H7 (cell line): Measurements from ENCODE around the gene IL2RG. TPM values are rescaled to one million over a fixed set of nuclear protein-coding genes. Genes with fewer than 3 reads are reported as not detected.

Experiments used
- DNase-seq: peaks from one replicate; pipeline ENCODE4 v3.0.0; 2012
- H3K27me3 ChIP-seq: 2 replicates; pipeline ENCODE4 v1.6.0; 2011; ENCODE audit warnings: mild to moderate bottlenecking, low read length; ENCODE audit not compliant: control insufficient read depth, insufficient read depth
- H3K36me3 ChIP-seq: replicated peaks from 2 replicates; pipeline ENCODE4 v1.5.1; 2011; ENCODE audit warnings: low read length; ENCODE audit not compliant: control insufficient read depth, insufficient read depth
- H3K4me3 ChIP-seq: 2 replicates; pipeline ENCODE4 v1.5.1; 2011; ENCODE audit warnings: low read depth, mild to moderate bottlenecking, control low read depth, low read length, moderate library complexity; ENCODE audit not compliant: insufficient read depth
- total RNA-seq: library from RNA; depleted of rRNA; stranded (reverse); fragments of >200 nt; shearing (Covaris generic); gene quantifications from 2 replicates; pipeline ENCODE4 v1.2.3, GENCODE V29; 2014

Gene IL2RG
- total RNA-seq, 1 experiment from 2014 or later: not detected

DNA sequence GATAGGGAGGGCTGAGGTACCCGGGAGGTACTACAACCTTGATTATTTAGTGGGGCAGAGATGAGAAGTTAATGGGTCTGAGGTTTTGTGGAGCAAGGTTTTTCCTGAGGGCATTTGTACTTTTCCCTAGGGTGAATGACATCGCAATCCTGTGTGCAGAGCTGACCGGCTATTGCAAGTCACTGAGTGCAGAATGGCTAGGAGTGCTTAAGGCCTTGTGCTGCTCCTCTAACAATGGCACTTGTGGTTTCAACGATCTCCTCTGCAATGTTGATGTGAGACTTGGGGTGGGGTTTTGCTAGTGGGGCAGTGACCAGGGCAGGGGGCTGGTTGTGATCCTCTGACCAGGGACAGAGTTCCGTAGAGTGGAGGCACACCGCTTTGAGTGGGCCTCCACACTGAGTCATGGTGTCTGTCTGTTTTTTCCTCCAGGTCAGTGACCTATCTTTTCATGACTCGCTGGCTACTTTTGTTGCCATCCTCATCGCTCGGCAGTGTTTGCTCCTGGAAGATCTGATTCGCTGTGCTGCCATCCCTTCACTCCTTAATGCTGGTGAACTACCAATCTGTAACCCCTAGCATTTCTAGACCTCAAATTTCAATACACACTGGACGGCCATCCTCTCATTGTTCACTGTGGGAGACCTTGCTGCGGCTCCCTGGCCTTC, 16.9 kb upstream of the IL2RG start:
- H3K4me3 ChIP-seq: no peak overlapping the region
- H3K36me3 ChIP-seq: peaks cover 10% of the 10 kb centered on the region
- DNase-seq: no peak
- no peaks in the 10 kb centered on the region for H3K27me3 ChIP-seq

DNA sequence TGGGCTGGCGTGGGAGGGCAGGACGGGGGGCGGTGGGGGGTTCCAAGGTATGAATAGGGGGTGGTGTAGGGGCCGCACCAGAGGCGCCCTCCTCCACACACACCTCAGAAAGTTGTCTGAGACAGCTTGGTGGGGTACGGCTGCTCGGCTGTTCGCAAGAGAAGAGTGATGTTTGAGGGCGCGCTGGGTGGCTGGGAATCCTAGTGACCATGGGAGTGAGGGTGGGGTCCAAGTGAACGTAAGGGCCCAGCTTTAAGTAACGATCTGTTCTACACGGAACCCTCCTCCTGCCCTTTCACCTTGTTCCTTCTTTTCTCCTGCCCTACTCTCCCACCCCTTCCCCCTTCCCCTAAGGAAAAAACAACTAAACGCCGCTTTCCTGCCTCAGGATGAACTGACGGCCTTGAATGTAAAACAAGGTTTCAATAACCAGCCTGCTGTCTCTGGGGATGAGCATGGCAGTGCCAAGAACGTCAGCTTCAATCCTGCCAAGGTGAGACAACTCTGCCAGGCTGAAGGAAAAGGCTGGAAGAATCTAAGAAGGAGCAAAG, 7.7 kb upstream of the IL2RG start:
- H3K36me3 ChIP-seq: peaks cover 1% of the 10 kb centered on the region

DNA sequence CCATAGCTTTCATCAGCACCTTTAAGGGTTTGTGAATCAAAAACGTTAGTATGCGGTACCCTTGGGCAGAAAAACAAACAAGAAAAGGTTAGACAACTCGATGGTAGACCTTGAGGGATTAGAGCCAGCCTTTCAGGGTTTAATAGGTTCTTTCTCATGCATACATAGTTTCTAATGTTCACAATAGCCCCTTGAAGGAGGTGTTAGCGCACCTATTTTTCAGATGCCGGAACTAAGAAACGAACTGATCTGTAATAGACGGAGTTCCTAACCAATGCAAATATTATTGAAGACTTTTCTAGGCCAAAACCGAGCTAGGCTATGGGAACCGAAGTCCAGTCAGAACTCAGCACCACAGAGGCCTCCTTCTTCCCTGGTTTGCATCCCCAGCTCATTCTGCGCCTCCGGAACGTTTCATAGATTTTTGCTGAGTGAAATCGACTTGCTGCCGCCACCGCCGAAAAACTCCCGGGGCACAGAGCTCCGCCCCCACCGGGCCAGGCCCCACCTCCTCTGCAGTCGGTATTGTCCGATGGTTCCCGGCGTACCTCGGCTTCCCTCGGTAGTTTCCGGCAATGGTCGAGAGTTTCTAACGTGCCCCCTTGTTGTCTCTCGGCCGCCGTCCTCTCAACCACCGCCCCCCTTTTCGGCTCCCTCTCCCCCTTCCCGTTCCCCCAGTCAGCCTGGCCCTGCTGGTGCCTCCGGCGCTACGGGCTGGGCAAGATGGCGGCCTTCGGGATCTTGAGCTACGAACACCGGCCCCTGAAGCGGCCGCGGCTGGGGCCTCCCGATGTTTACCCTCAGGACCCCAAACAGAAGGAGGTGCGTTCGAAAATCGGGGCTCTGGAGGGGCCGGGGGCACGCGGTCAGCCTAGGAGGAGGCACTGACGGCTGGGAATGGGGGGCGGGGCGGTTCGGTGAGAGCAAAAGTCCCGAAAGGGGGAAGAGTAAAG, 6.9 kb upstream of the IL2RG start, which contains the start of gene MED12:
Gene MED12 (plus strand): TSS at position 565 of the 953 bp plus-strand sequence. CDS start 159 bp downstream, at position 724.
- Histone ChIP-seq H3K27me3 (peaks cover 2% of the 10 kb centered on the region; the same call in 1 of the 2 replicates), H3K4me3 (peak within 1 kb of the TSS; percentile 55), H3K36me3 (peaks cover 1% of the 10 kb centered on the region)
- DNase-seq: peak; percentile 92

More for the DNA sequence above, 7.7 kb upstream of the IL2RG start:
- peaks cover 2% of the 10 kb centered on the region; the same call in 1 of the 2 replicates for H3K27me3 ChIP-seq
- DNase-seq: no peak
- peak overlapping the region; percentile 55 for H3K4me3 ChIP-seq

DNA sequence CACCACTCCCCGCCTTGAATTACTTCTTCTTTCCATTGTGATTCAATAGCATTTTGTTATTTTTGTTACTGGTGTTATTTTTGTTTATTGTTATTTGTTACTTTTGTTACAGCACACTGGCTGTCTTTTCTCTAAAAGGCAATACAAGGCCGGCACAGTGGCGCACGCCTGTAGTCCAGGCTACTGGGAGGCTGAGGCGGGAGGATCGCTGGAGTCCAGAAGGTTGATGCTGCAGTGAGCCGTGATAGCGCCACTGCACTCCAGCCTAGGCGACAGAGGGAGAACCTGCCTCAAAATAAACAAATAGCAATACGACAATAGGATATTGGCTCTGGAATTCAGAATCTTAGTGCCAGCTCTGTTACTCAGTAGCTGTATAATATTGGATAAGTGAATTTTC, 6.0 kb upstream of the IL2RG start:
- DNase-seq: no peak
- peaks cover 2% of the 10 kb centered on the region; the same call in 1 of the 2 replicates for H3K27me3 ChIP-seq
- H3K36me3 ChIP-seq: peaks cover 1% of the 10 kb centered on the region
- no peak overlapping the region for H3K4me3 ChIP-seq

DNA sequence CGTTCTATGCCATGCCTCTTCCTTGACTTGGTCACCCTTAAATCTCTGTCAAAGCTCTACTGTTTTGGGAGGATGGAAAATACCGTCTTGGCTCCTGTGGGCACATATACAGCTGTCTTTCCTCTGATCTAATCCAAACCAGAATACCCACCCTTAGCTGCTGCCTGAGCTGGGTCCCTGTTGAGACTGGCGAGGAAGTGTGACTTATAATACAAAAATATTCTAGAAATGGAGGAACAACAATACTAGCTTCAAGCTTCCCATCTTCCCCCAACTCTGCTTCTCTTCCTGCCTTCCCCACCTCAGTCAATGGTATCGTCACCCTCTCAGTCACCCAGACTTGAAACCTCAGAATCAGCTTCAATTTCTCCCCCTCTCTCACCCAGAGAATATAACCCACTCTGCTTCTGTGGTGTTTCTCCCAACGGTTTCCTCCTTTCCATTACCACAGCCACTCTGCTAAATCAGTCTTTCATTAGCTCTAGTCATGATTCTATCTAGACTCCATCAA, 599 bp upstream of the IL2RG start:
- Histone ChIP-seq H3K4me3 (no peak overlapping the region), H3K27me3 (peaks cover 6% of the 10 kb centered on the region), H3K36me3 (no peaks in the 10 kb centered on the region)
- no peak for DNase-seq

DNA sequence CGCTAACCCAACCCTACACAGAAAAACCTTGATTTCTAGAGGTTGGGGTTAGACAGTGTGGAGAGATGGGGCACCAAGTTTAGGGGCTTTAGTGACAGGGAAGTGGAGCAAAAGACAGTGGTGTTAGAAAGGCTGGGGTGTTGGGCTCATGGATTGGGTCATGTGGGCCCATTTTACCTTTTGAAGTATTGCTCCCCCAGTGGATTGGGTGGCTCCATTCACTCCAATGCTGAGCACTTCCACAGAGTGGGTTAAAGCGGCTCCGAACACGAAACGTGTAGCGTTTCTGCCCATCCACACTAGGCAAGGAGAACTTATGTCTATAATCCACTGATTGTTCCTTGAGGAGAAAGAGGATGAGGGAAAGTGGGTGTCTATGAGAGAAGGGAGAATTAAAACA, 2.3 kb downstream of the IL2RG start:
- H3K4me3 ChIP-seq: no peak overlapping the region
- peaks cover 6% of the 10 kb centered on the region for H3K27me3 ChIP-seq
- no peak for DNase-seq
- no peaks in the 10 kb centered on the region for H3K36me3 ChIP-seq

DNA sequence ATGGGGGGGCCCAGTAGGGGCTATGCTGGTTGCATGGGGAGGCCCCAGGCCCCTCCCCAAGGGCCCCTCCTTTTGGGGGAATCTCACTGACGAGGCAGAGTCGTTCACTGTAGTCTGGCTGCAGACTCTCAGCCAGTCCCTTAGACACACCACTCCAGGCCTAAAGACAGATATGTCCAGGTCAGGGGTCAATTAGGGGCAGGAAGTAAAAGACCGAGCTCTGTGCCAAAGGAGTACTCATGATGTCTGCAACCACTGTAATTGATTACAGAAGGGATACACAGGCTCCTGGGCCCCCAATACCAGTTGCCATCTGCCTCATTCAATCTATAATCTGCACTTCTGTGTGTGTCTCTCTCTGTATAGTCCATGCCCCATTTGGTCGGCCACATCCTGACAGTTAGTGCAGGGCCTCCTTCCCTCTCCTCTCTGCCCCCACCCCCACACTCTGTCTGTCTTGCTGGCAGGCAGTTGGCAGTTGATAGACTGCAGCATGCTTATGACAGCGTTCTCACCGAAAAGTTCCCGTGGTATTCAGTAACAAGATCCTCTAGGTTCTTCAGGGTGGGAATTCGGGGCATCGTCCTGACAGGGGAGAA, 3.5 kb downstream of the IL2RG start:
- H3K27me3 ChIP-seq: peaks cover 6% of the 10 kb centered on the region
- no peak for DNase-seq
- H3K36me3 ChIP-seq: no peaks in the 10 kb centered on the region
- no peak overlapping the region for H3K4me3 ChIP-seq

DNA sequence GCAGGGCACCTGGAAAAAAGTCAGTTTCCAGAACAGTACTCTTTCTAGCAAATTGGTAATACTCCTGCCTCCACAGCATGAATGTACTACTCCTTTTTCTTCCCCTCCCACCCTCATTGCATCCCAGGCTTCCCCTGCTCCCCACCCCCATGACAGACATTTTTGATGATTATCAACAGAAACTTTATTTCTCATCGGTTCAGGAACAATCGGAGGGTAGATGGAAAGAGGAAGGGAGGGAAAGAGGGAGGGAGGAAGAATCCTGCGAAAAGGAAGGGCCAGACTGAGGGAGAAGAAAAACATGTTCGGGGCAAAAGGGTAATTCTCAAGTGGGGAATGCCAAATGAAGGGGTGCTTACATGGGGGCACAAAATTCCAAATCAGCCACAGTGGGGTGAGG, 4.1 kb downstream of the IL2RG start:
- no peak for DNase-seq
- Histone ChIP-seq H3K36me3 (no peaks in the 10 kb centered on the region), H3K27me3 (peaks cover 6% of the 10 kb centered on the region), H3K4me3 (no peak overlapping the region)

DNA sequence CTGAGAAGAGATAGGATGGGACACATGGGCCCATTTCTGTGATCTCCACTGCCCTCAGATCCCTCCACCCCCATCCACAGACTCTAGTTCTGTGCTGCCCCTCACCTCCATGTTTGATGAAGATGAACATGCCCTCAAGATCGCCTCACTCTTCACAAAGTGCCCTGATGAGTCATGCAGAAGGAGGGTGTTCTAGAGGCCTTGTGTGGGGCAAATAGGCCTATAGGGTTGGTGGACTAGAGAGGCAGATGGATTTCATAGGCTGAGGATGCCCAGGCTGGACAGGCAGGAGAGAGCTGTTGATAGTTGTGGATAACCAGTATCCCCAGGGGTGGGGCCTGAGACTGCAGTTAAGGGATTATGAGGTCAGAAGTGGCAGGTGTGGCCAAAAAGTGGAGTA, 5.0 kb downstream of the IL2RG start, which contains the start of gene CXorf65:
Gene CXorf65 (minus strand): TSS at position 314 of the 400 bp plus-strand sequence. CDS start 184 bp downstream, at position 130.
- H3K36me3 ChIP-seq: no peaks in the 10 kb centered on the region; the same call in 1 of the 2 replicates
- no peak for DNase-seq
- peaks cover 2% of the 10 kb centered on the region for H3K27me3 ChIP-seq
- H3K4me3 ChIP-seq: no peak within 1 kb of the TSS

DNA sequence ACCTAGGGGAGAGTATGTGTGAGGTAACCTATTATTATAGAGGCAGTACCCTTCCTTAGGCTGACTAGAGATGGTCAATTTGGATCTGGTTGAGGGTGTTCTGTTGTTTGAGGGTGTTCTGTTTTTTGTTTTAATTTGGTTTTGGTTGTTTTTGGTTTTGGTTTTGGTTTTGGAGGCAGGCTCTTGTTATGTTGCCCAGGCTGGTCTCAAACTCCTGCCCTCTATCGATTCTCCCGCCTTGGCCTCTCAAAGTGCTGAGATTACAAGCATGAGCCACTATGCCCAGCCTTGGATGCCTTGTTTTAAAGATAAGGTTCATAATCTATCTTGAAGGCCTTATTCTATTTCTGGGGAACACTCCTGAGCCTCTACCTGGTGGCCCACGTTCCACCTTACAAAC, 5.7 kb downstream of the IL2RG start:
- Histone ChIP-seq H3K4me3 (no peak overlapping the region), H3K36me3 (no peaks in the 10 kb centered on the region; the same call in 1 of the 2 replicates), H3K27me3 (no peaks in the 10 kb centered on the region; the same call in 1 of the 2 replicates)
- DNase-seq: no peak

DNA sequence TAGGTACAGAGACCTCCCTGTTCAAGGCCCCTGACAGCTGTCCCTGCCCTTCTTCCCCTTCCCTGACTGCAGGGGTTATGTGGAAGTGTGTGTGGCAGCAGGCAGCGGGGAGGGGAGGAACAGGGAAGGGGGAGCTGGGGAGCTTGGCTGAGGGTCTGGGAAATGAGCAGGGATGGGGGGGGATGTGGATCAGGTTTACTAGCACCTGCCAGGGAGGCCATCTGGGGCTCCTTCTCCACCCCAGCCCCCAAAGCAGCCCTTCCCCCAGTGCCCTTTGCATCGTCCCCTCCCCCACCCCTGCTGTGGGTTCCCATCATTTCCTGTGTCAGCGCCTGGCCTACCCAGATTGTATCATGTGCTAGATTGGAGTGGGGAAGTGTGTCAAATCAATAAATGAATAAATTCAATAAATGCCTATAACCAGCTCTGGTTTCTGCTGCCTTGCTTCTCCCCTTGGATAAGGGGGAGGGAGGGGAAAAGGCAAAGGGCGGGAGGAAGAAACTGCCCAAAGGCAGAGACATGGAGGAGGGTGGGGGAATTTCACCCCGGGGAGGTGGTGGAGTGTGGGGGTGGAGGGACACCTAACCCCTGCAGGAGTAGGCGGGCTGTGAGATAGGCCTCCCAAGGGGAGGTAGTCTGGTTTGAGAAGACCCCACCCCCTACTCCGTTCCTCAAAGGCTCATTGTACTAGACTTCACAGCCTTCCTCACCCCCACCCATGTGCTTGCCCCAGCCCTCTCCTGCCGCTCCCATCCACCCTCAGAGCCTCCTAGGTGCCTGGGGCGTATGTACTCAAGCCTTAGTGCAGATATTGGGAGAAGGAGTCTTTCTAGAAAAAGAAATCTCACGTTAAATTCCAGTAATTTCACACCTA, 8.0 kb downstream of the IL2RG start:
- H3K36me3 ChIP-seq: no peaks in the 10 kb centered on the region; the same call in 1 of the 2 replicates
- DNase-seq: peak; percentile 77
- H3K27me3 ChIP-seq: no peaks in the 10 kb centered on the region
- H3K4me3 ChIP-seq: no peak overlapping the region

DNA sequence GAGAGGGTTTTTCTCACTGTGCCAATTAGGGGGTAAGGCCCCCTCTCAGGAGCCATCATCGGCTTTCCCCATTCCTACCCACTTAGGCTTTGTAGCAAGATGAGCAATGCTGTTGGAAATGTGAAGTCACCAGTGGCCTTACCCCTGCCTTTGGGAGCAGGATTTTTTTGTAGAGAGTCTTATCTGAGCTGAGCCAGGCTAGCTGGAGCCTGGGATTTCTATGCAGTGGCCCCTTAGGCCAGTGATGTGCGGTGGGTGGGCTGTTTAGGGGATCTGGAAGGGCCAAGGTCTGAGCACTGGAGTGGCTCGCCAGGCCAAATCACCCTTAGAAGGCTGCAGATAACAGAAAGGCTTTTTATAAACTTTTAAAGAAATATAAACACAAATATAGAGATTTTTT, 9.1 kb downstream of the IL2RG start:
- Histone ChIP-seq H3K4me3 (no peak overlapping the region), H3K27me3 (peaks cover 1% of the 10 kb centered on the region; the same call in 1 of the 2 replicates), H3K36me3 (no peaks in the 10 kb centered on the region; the same call in 1 of the 2 replicates)
- peak; percentile 7 for DNase-seq
